OCI-LY3 (cell line): ENCODE data around the gene DAAM2.

Experiments
- CTCF ChIP-seq: fragments of 200-600, 300-600 bp; sonication (generic); IDR thresholded peaks from 2 replicates; pipeline ENCODE4 v1.5.1; 2014; ENCODE audit warnings: antibody characterized with exemption, low read length, low read depth
- EZH2phosphoT487 ChIP-seq: fragments of 200-600 bp; shearing (Covaris generic); IDR thresholded peaks from 2 replicates; pipeline ENCODE4 v1.6.1; 2018; ENCODE audit warnings: antibody characterized with exemption, mixed run types, low read depth

- TF ChIP-seq CTCF (no peak), EZH2phosphoT487 (no peak)
These were observed 48.6 kb downstream of the DAAM2 start for GRCh38 chr6:39840781-39841180.
